Measurements from ENCODE around the gene SLC43A3.

Gene SLC43A3

DNA sequence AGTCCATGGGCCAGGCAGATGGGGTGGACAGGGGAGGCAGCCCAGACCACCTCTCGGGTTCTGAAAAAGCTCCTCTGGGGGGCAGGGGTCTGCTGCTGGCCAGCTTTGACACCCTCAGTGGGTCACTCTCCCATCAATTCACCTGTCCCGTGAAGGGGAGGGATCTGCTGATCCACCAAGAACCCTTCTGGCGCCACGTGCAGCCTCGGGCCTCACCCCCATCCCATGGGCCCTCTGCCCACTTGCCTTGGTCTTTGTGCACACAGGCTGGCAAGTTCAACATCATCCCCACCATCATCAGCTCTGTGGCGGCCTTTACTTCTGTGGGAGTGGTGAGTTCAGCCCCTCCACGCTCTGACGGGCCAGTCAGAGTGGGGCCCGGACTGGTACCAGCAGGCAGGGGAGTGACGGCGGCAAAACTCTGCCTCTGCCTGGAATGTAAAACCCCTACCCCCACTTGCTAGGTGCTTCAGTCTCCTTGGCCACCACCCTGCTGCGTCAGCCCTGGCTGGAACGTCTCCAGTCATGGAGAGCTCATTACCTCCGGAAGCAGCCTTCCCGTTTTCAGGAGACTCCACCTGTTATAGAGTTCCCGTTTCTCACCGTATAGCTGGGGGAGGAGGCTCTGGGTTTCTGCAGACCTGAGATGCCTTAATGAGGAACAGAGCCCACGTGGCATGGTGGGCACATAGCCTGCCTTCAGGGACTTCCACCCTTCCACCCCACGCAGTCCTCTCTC, 58.6 kb downstream of the SLC43A3 start:
- TF ChIP-seq EZH2phosphoT487 (IDR thresholded peaks at IDR 0.05; ENCODE audit: low read depth) = no peak
- TF ChIP-seq, protein P1, sequence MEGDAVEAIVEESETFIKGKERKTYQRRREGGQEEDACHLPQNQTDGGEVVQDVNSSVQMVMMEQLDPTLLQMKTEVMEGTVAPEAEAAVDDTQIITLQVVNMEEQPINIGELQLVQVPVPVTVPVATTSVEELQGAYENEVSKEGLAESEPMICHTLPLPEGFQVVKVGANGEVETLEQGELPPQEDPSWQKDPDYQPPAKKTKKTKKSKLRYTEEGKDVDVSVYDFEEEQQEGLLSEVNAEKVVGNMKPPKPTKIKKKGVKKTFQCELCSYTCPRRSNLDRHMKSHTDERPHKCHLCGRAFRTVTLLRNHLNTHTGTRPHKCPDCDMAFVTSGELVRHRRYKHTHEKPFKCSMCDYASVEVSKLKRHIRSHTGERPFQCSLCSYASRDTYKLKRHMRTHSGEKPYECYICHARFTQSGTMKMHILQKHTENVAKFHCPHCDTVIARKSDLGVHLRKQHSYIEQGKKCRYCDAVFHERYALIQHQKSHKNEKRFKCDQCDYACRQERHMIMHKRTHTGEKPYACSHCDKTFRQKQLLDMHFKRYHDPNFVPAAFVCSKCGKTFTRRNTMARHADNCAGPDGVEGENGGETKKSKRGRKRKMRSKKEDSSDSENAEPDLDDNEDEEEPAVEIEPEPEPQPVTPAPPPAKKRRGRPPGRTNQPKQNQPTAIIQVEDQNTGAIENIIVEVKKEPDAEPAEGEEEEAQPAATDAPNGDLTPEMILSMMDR (IDR thresholded peaks at IDR 0.05; ENCODE audit: low read depth, low read length) = no peak
- H3K27ac ChIP-seq (ENCODE audit: low read length) = no peak overlapping the region

DNA sequence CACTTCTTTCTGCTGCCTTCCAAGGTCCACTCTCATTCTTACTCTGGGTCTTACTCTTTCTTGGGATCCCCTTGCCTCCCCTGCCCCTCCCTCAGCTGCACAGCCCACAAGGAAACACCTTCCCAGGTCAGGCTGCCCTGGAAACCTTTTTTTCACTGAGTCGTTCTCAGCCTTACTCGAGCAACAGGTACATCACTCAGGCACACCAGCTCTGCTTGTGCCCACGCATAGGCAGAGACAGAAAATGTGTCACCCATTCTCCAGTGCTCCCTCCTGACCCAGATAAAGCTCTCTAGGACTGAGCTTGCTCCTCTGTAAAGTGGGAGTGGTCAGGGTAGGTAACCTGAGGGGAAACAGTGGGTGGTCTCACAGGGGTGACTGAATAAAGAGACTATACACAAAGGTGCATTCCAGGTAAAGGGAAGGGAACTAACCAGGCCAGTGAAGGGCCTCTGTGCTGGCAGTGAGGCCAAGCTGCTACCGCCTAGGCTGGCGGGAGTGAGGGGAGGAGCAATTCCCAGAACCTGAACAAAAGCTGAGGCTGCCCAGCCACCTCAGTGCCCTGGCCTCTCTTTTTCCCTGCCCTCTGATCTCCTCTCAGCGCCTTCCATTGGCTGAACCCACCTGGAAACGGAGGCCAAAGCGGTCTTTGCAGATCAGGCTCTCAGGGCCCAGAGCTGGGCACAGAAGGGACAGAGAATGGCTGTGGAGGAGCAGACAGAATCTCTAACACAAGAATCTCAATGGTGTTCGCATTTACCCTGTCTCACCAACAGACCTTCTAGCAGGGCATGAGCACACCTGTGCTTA, 61.9 kb downstream of the SLC43A3 start:
- Histone ChIP-seq H4K20me1 (ENCODE audit: insufficient read depth, low read length) (no peaks in the 10 kb centered on the region), H3K4me2 (ENCODE audit: low read length) (no peak overlapping the region)

More for the DNA sequence above, 58.6 kb downstream of the SLC43A3 start:
- H3K27me3 ChIP-seq (ENCODE audit: low read depth, low read length) = no peaks in the 10 kb centered on the region
- no peaks in the 10 kb centered on the region for H4K20me1 ChIP-seq (ENCODE audit: insufficient read depth, low read length)
- H3K9ac ChIP-seq (ENCODE audit: low read length) = no peak overlapping the region
- H3K4me3 ChIP-seq (ENCODE audit: low read length) = no peak overlapping the region
- H3K4me1 ChIP-seq (ENCODE audit: low read length) = peaks cover 38% of the 10 kb centered on the region
- H2AFZ ChIP-seq (ENCODE audit: low read depth, low read length) = no peak overlapping the region
- no peaks in the 10 kb centered on the region for H3K9me3 ChIP-seq (ENCODE audit: insufficient read depth, low read length)
- no peaks in the 10 kb centered on the region for H3K79me2 ChIP-seq (ENCODE audit: low read length)
- H3K36me3 ChIP-seq (replicated peaks; ENCODE audit: low read depth, low read length) = no peaks in the 10 kb centered on the region
- no peak overlapping the region for H3K4me2 ChIP-seq (ENCODE audit: low read length)

DNA sequence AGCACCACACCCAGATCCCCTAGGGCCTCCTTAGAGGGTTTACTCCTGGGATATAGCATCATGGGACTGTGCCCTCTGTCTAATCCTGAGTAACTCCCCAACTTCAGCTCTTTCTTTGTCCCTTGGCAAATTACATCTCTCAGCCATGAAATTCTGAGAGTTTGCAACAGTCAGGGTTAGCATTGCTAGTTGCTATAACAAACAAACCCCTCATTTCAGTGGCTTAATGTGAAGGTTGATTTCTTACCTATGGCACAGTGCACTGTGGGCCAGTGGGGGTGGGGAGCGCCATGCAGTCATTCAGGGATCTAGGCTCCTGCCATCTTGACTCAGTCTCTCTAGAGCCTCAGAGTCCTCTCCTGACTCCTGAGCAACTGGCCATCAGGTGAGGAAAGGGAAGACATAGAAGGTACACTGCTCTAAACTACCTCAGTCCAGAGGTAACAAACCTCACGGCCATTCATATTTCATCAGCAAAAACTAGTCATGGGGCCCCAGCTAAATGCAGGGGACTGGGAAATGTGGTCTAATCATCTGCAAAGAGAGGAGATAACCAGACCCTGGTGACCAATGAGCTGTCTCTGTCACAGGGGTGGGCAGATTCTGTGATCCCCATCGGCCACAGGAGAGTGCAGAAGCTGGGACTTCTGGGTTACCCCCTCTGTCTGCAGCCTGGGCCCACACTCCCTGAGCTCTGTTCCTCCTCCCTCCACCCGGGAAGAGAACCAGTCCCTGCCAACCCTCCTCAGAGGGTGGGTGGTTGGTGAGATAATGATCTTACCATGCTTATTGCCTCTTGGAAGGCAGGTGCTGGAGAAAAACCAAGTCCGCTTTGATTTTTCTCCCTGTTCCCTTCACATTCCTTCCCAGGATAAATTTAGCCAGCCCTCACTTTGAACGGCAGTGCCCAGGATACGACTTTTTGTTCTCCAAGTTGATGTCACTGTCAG, 63.5 kb downstream of the SLC43A3 start:
- H3K9ac ChIP-seq (ENCODE audit: low read length) = no peak overlapping the region
- no peaks in the 10 kb centered on the region for H4K20me1 ChIP-seq (ENCODE audit: insufficient read depth, low read length)
- no peaks in the 10 kb centered on the region for H3K9me3 ChIP-seq (ENCODE audit: insufficient read depth, low read length)
- no peak overlapping the region for H3K4me2 ChIP-seq (ENCODE audit: low read length)
- H3K27ac ChIP-seq (ENCODE audit: low read length) = no peak overlapping the region
- no peak overlapping the region for H3K4me3 ChIP-seq (ENCODE audit: low read length)
- H3K36me3 ChIP-seq (replicated peaks; ENCODE audit: low read depth, low read length) = no peaks in the 10 kb centered on the region
- H3K79me2 ChIP-seq (ENCODE audit: low read length) = no peaks in the 10 kb centered on the region
- H3K27me3 ChIP-seq (ENCODE audit: low read depth, low read length) = no peaks in the 10 kb centered on the region
- TF ChIP-seq EZH2phosphoT487 (IDR thresholded peaks at IDR 0.05; ENCODE audit: low read depth) = no peak
- TF ChIP-seq, protein P1 (IDR thresholded peaks at IDR 0.05; ENCODE audit: low read depth, low read length) = no peak
- H2AFZ ChIP-seq (ENCODE audit: low read depth, low read length) = no peak overlapping the region
- peaks cover 19% of the 10 kb centered on the region for H3K4me1 ChIP-seq (ENCODE audit: low read length)

More for the DNA sequence above, 61.9 kb downstream of the SLC43A3 start:
- Histone ChIP-seq H3K27ac (ENCODE audit: low read length) (no peak overlapping the region), H2AFZ (ENCODE audit: low read depth, low read length) (no peak overlapping the region), H3K36me3 (replicated peaks; ENCODE audit: low read depth, low read length) (no peaks in the 10 kb centered on the region), H3K9me3 (ENCODE audit: insufficient read depth, low read length) (no peaks in the 10 kb centered on the region), H3K27me3 (ENCODE audit: low read depth, low read length) (no peaks in the 10 kb centered on the region), H3K9ac (ENCODE audit: low read length) (no peak overlapping the region), H3K79me2 (ENCODE audit: low read length) (no peaks in the 10 kb centered on the region), H3K4me1 (ENCODE audit: low read length) (peaks cover 14% of the 10 kb centered on the region), H3K4me3 (ENCODE audit: low read length) (no peak overlapping the region)
- TF ChIP-seq, protein P1 (IDR thresholded peaks at IDR 0.05; ENCODE audit: low read depth, low read length) = no peak
- TF ChIP-seq EZH2phosphoT487 (IDR thresholded peaks at IDR 0.05; ENCODE audit: low read depth) = no peak

All from OCI-LY3 (cell line).